ENCODE results near the gene PPY.

The PPY gene

GRCh38 chr17:43984521-43984920 lies 42.2 kb upstream of the PPY start:
- Histone ChIP-seq H2AFZ (peak overlapping the region; percentile 96), H3K36me3 (ENCODE audit: control insufficient read depth, insufficient read depth, low read length) (no peaks in the 10 kb centered on the region), H3K4me2 (ENCODE audit: low read length) (no peak overlapping the region), H3K4me1 (peaks cover 47% of the 10 kb centered on the region), H3K27me3 (ENCODE audit: control insufficient read depth, insufficient read depth, low read length) (no peaks in the 10 kb centered on the region), H3K9ac (no peak overlapping the region), H3K9me3 (ENCODE audit: control insufficient read depth, low read length) (no peaks in the 10 kb centered on the region), H3K4me3 (ENCODE audit: low read depth, low read length) (no peak overlapping the region), H3K79me2 (no peaks in the 10 kb centered on the region), H3K27ac (peak overlapping the region; percentile 87)
- TF ChIP-seq, protein P1, sequence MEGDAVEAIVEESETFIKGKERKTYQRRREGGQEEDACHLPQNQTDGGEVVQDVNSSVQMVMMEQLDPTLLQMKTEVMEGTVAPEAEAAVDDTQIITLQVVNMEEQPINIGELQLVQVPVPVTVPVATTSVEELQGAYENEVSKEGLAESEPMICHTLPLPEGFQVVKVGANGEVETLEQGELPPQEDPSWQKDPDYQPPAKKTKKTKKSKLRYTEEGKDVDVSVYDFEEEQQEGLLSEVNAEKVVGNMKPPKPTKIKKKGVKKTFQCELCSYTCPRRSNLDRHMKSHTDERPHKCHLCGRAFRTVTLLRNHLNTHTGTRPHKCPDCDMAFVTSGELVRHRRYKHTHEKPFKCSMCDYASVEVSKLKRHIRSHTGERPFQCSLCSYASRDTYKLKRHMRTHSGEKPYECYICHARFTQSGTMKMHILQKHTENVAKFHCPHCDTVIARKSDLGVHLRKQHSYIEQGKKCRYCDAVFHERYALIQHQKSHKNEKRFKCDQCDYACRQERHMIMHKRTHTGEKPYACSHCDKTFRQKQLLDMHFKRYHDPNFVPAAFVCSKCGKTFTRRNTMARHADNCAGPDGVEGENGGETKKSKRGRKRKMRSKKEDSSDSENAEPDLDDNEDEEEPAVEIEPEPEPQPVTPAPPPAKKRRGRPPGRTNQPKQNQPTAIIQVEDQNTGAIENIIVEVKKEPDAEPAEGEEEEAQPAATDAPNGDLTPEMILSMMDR (IDR thresholded peaks at IDR 0.05): no peak

DNA sequence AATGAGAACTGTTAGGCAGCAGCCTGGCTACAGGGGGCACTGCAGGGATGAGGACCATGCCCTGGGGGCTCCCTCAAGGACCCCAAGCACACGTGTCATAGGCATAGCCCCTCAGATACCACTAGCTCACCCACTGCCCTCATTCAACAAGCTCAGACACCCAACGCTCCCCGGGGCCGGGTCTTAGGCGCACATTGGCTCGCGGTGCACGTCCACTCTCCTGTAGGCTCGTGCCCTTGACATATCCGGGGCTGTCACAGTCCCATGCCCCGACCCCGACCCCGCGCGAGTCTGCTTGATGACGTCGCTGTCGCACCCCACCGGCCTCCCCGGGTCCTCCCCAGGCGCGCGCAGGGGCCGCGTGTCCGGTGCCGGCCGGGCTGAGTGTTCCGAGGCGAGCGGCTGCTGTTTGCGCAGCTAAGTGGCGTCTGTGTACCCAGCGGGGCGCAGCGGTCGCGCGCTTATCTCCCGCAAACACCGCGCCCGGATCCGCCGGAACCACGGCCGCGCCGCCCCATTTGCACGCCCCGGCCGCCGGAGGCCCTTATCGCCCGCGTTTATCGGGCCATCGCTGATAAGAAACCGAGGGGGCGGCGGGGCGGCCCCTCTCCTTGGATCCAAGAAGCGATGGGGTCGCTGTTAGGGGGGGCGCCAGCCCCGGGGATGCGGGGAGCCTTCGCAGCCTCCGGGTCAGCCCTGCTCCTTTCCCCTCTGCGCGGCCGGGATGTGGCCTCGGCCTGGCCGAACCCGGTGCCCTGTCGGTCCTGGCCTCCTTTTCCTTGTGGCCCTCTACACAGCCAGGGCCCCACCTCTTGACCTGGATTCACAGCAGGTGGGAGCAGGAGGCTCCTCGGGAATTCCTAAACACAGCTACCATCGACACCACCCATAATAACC lies 41.5 kb upstream of the PPY start:
- peak overlapping the region; percentile 87 for H3K27ac ChIP-seq
- H3K4me2 ChIP-seq (ENCODE audit: low read length): peak overlapping the region; percentile 72
- TF ChIP-seq, protein P1 (IDR thresholded peaks at IDR 0.05): peak; percentile 36
- H3K4me1 ChIP-seq: peaks cover 47% of the 10 kb centered on the region
- no peaks in the 10 kb centered on the region for H3K36me3 ChIP-seq (ENCODE audit: control insufficient read depth, insufficient read depth, low read length)
- no peaks in the 10 kb centered on the region for H3K79me2 ChIP-seq
- H3K9me3 ChIP-seq (ENCODE audit: control insufficient read depth, low read length): no peaks in the 10 kb centered on the region
- H3K27me3 ChIP-seq (ENCODE audit: control insufficient read depth, insufficient read depth, low read length): no peaks in the 10 kb centered on the region
- peak overlapping the region; percentile 44 for H3K4me3 ChIP-seq (ENCODE audit: low read depth, low read length)
- peak overlapping the region; percentile 96 for H2AFZ ChIP-seq
- H3K9ac ChIP-seq: peak overlapping the region; percentile 32

DNA sequence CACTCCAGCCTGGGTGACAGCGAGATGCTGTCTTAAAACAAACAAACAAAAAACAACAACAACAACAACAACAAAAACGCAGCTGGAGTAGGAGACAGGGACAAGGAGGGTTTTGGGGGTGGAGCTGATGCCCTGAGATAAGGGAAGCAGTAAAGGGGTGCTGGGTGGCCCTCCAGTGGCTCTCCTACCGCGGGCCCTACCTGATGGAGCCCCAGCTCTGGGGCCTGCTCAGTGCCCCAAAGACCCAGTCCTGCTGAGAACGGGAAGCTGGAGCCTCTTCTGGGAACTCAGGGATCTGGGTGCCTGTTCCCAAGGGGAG lies 40.9 kb upstream of the PPY start:
- Histone ChIP-seq H3K9ac (no peak overlapping the region), H3K9me3 (ENCODE audit: control insufficient read depth, low read length) (no peaks in the 10 kb centered on the region), H3K79me2 (no peaks in the 10 kb centered on the region), H3K4me1 (peaks cover 47% of the 10 kb centered on the region), H3K27ac (peak overlapping the region; percentile 87), H3K4me3 (ENCODE audit: low read depth, low read length) (peak overlapping the region; percentile 44), H3K4me2 (ENCODE audit: low read length) (peak overlapping the region; percentile 72), H2AFZ (peak overlapping the region; percentile 96), H3K27me3 (ENCODE audit: control insufficient read depth, insufficient read depth, low read length) (no peaks in the 10 kb centered on the region), H3K36me3 (ENCODE audit: control insufficient read depth, insufficient read depth, low read length) (no peaks in the 10 kb centered on the region)
- TF ChIP-seq, protein P1 (IDR thresholded peaks at IDR 0.05): no peak

DNA sequence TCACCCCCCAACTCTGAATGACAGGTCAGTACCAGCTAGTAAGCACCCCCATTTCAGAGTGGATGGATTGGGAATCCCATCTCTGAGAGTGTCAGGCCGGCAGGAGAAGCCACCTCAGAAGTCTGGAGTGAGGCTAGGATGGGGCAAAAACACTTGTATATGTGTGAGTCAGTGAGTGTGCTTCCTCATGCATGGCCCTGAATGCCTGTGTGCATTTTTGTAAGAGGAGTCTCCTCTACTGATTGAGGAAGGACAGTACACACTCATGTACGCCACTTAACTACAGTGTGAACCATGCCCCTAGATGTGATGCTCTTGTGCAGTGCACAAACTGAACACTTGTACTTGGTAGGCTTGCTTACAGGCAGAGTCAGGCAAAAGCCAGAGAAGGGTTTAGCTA lies 39.9 kb upstream of the PPY start:
- Histone ChIP-seq H3K79me2 (no peaks in the 10 kb centered on the region), H2AFZ (peak overlapping the region; percentile 45)

More for the DNA sequence above, 39.9 kb upstream of the PPY start:
- TF ChIP-seq, protein P1 (IDR thresholded peaks at IDR 0.05): no peak
- H3K27me3 ChIP-seq (ENCODE audit: control insufficient read depth, insufficient read depth, low read length): no peaks in the 10 kb centered on the region
- no peaks in the 10 kb centered on the region for H3K9me3 ChIP-seq (ENCODE audit: control insufficient read depth, low read length)
- H3K4me2 ChIP-seq (ENCODE audit: low read length): no peak overlapping the region
- peak overlapping the region; percentile 87 for H3K27ac ChIP-seq
- H3K36me3 ChIP-seq (ENCODE audit: control insufficient read depth, insufficient read depth, low read length): no peaks in the 10 kb centered on the region
- peaks cover 41% of the 10 kb centered on the region for H3K4me1 ChIP-seq
- no peak overlapping the region for H3K4me3 ChIP-seq (ENCODE audit: low read depth, low read length)
- no peak overlapping the region for H3K9ac ChIP-seq
